Subcutaneous adipose tissue (tissue), 4 donors: Measurements from ENCODE around the gene RNASE12. TPM values are rescaled to one million over a fixed set of nuclear protein-coding genes. Genes with fewer than 3 reads are reported as not detected.

Experiments
- CTCF ChIP-seq: fragments of 450-650 bp; IDR thresholded peaks from one replicate; pipeline ENCODE4 v1.5.1; 2016; ENCODE audit warnings: low read depth, mild to moderate bottlenecking, control low read depth, antibody characterized with exemption, moderate library complexity
- total RNA-seq, 4 donors: library from RNA; depleted of rRNA; stranded (reverse); fragments of >200 nt; gene quantifications; one replicate each; pipeline ENCODE4 v1.1.0, GENCODE V29; 2016

The RNASE12 gene
- total RNA-seq, 4 donors from 2014 or later, result not detected

- TF ChIP-seq CTCF, result no peak
Measured at GRCh38 chr14:20618271-20618749, 27.1 kb upstream of the RNASE12 start.

GRCh38 chr14:20617138-20618003, 26.2 kb upstream of the RNASE12 start:
- no peak for TF ChIP-seq CTCF

- TF ChIP-seq CTCF, result no peak
Measured at GRCh38 chr14:20615996-20616395, 24.8 kb upstream of the RNASE12 start.

- TF ChIP-seq CTCF, result no peak
Measured at GRCh38 chr14:20614038-20614840, 23.1 kb upstream of the RNASE12 start.

GRCh38 chr14:20613094-20614037, 22.2 kb upstream of the RNASE12 start:
- no peak for TF ChIP-seq CTCF

- no peak for TF ChIP-seq CTCF
Measured at GRCh38 chr14:20612403-20612802, 21.2 kb upstream of the RNASE12 start.
